HL-60 (cell line): ENCODE measurements around the gene MPV17L.

Experiments
- DNase-seq, 2 experiments: peaks; one replicate each; pipeline ENCODE4 v3.0.0-alpha.2; 2010 to 2020; ENCODE audit warnings: low read depth in 1 of 2, low spot score in 1 of 2
- H3K27ac ChIP-seq: fragments of 250-450 bp; sonication (Bioruptor Pico); replicated peaks from 2 replicates; pipeline ENCODE4 v1.5.1; 2020; ENCODE audit warnings: mild to moderate bottlenecking, moderate library complexity
- H3K27me3 ChIP-seq: fragments of 250-450 bp; sonication (Bioruptor Pico); 2 replicates; pipeline ENCODE4 v1.5.1; 2021; ENCODE audit warnings: mild to moderate bottlenecking, moderate library complexity; ENCODE audit not compliant: insufficient read depth, poor library complexity, severe bottlenecking
- H3K4me3 ChIP-seq: replicated peaks from 2 replicates; pipeline ENCODE4 v1.5.1; 2011; ENCODE audit warnings: mild to moderate bottlenecking, control low read depth, low read length; ENCODE audit not compliant: insufficient read depth
- GABPA ChIP-seq: IDR thresholded peaks from 2 replicates; pipeline ENCODE4 v1.6.1; 2012; ENCODE audit warnings: low read depth
- POLR2AphosphoS5 ChIP-seq: IDR thresholded peaks from 2 replicates; pipeline ENCODE4 v1.6.1; 2012; ENCODE audit warnings: low read depth
- SPI1 ChIP-seq: IDR thresholded peaks from 2 replicates; pipeline ENCODE4 v1.6.1; 2012; ENCODE audit warnings: low read depth, mild to moderate bottlenecking, borderline replicate concordance
- TF ChIP-seq, protein P1 (sequence below): IDR thresholded peaks from one replicate; pipeline ENCODE4 v1.5.1; 2011; ENCODE audit warnings: low read length, control low read depth, inconsistent platforms; ENCODE audit not compliant: insufficient read depth
- TF ChIP-seq, protein P2 (sequence below): IDR thresholded peaks from 2 replicates; pipeline ENCODE4 v1.6.1; 2012; ENCODE audit warnings: low read depth; ENCODE audit not compliant: insufficient replicate concordance

The MPV17L gene

DNA sequence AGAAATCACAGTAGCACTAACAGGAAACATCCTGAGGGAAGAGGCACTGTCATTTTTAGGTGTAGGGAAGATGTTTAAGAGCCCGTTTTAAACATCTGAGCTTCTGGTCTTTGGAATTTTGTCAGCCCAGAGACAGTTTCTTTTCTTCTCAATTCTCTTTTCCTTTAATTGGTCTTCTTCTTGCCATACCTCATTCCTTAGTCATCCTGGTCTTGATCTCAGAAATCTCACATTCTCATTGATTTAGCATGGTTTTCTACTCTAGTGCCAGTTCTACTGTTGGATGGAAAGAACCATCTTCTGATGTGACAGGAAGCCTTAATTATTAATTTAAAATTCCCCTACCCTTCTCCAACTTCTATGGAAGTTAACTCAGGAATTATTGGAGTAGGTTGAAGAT lies 64.2 kb downstream of the MPV17L start:
- H3K4me3 ChIP-seq, result no peak overlapping the region
- H3K27me3 ChIP-seq, result peaks cover 3% of the 10 kb centered on the region
- no peak overlapping the region for H3K27ac ChIP-seq
- DNase-seq, result no peak
- TF ChIP-seq, protein P1, sequence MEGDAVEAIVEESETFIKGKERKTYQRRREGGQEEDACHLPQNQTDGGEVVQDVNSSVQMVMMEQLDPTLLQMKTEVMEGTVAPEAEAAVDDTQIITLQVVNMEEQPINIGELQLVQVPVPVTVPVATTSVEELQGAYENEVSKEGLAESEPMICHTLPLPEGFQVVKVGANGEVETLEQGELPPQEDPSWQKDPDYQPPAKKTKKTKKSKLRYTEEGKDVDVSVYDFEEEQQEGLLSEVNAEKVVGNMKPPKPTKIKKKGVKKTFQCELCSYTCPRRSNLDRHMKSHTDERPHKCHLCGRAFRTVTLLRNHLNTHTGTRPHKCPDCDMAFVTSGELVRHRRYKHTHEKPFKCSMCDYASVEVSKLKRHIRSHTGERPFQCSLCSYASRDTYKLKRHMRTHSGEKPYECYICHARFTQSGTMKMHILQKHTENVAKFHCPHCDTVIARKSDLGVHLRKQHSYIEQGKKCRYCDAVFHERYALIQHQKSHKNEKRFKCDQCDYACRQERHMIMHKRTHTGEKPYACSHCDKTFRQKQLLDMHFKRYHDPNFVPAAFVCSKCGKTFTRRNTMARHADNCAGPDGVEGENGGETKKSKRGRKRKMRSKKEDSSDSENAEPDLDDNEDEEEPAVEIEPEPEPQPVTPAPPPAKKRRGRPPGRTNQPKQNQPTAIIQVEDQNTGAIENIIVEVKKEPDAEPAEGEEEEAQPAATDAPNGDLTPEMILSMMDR, result no peak
- TF ChIP-seq GABPA (no peak), POLR2AphosphoS5 (no peak), SPI1 (no peak)
- TF ChIP-seq, protein P2, sequence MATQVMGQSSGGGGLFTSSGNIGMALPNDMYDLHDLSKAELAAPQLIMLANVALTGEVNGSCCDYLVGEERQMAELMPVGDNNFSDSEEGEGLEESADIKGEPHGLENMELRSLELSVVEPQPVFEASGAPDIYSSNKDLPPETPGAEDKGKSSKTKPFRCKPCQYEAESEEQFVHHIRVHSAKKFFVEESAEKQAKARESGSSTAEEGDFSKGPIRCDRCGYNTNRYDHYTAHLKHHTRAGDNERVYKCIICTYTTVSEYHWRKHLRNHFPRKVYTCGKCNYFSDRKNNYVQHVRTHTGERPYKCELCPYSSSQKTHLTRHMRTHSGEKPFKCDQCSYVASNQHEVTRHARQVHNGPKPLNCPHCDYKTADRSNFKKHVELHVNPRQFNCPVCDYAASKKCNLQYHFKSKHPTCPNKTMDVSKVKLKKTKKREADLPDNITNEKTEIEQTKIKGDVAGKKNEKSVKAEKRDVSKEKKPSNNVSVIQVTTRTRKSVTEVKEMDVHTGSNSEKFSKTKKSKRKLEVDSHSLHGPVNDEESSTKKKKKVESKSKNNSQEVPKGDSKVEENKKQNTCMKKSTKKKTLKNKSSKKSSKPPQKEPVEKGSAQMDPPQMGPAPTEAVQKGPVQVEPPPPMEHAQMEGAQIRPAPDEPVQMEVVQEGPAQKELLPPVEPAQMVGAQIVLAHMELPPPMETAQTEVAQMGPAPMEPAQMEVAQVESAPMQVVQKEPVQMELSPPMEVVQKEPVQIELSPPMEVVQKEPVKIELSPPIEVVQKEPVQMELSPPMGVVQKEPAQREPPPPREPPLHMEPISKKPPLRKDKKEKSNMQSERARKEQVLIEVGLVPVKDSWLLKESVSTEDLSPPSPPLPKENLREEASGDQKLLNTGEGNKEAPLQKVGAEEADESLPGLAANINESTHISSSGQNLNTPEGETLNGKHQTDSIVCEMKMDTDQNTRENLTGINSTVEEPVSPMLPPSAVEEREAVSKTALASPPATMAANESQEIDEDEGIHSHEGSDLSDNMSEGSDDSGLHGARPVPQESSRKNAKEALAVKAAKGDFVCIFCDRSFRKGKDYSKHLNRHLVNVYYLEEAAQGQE, result no peak

DNA sequence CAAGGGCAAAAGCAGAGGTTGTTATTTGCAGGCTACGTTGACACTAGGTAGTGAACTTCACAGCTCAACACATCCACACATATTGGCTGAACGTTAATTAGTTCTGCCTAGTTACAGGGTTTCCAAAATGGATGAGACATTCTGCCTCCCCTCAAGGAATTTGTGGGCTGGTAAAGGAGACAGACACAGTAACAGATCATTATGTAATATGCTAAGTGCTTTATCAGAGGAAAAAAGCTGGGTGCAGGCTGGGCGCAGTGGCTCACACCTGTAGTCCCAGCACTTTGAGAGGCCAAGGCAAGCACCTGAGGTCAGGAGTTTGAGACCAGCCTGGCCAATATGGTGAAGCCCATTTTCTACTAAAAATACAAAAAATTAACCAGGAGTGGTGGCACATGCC lies 65.0 kb downstream of the MPV17L start:
- TF ChIP-seq GABPA (no peak), POLR2AphosphoS5 (no peak), SPI1 (no peak)
- TF ChIP-seq, protein P1, result no peak
- TF ChIP-seq, protein P2, result no peak
- no peak for DNase-seq
- peaks cover 3% of the 10 kb centered on the region for H3K27me3 ChIP-seq
- H3K27ac ChIP-seq, result no peak overlapping the region
- H3K4me3 ChIP-seq, result no peak overlapping the region

DNA sequence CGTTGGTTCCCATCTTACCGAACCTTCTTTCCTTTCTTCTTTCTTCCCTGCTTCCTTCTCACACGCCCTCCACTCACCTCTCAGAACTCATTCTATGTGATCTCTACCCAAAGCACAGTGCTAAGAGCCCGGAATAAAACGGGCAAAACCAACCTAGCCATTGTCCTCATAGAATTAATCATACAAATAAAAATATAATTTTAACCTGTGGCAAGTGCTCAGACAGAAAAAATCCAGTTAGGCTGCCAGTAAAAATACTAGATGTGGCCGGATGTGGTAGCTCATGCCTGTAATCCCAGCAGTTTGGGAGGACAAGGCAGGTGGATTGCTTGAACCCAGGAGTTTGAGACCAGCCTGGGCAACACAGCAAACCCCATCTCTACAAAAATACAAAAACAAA lies 65.8 kb downstream of the MPV17L start:
- DNase-seq, result no peak
- Histone ChIP-seq H3K4me3 (no peak overlapping the region), H3K27me3 (peaks cover 3% of the 10 kb centered on the region), H3K27ac (no peak overlapping the region)
- TF ChIP-seq GABPA, result no peak
- TF ChIP-seq, protein P1, result no peak
- TF ChIP-seq POLR2AphosphoS5, result no peak
- TF ChIP-seq, protein P2, result no peak
- TF ChIP-seq SPI1, result no peak
